ENCODE data around the gene C3orf22.
"Not testable (repeated sequence)": the region's sequence is repeated elsewhere in the genome, so short reads cannot be mapped to it uniquely, and the experiment has no call there.

C3orf22 gene

DNA sequence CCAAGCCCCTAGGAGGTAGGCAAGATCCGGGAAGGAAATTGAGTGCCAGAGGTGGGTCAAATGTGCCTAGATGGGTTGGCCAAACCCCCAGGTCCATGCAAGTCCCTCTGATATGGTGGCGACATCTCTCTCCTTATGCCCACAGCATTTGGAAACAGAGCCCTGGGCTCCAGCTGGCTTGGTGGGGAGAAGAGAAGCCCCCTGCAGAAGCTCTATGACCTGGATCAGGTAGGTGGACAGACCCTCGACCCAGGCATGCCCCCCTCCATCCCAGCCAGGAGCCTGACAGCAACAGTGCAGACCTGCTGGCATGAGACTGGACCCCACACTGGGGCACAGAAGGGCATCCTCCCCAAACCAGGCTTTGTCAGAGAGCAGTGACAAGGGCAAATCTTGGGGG is 22.6 kb downstream of the C3orf22 start:
- no peak for DNase-seq (ENCODE audit: low spot score)
- H3K27ac ChIP-seq = no peak overlapping the region
- ChIA-PET POLR2A (ENCODE audit: low non-redundant PET) (no interaction called here), CTCF (no interaction called here)
- TF ChIP-seq, protein P1, sequence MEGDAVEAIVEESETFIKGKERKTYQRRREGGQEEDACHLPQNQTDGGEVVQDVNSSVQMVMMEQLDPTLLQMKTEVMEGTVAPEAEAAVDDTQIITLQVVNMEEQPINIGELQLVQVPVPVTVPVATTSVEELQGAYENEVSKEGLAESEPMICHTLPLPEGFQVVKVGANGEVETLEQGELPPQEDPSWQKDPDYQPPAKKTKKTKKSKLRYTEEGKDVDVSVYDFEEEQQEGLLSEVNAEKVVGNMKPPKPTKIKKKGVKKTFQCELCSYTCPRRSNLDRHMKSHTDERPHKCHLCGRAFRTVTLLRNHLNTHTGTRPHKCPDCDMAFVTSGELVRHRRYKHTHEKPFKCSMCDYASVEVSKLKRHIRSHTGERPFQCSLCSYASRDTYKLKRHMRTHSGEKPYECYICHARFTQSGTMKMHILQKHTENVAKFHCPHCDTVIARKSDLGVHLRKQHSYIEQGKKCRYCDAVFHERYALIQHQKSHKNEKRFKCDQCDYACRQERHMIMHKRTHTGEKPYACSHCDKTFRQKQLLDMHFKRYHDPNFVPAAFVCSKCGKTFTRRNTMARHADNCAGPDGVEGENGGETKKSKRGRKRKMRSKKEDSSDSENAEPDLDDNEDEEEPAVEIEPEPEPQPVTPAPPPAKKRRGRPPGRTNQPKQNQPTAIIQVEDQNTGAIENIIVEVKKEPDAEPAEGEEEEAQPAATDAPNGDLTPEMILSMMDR (conservative IDR thresholded peaks at IDR 0.05; ENCODE audit: low read depth) = no peak

DNA sequence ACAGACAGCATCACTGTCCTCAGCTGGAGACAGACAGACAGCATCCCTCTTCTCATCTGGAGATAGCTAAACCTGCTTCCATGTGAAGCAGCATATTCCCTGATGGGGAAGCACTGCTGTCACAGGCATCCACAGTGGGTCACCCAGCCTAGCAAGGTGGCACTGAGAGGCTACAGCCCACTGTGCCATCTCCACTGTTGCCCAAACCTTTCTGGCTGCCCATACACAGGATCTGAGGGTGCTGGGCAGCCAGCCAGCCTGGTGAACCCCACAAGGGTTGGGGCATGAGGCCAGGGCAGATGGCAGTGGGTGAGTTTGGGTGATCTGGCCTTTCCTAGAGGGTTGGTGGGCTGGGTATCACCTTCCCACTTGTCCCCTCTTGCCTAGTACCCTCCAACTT is 23.1 kb downstream of the C3orf22 start:
- H3K27ac ChIP-seq = no peak overlapping the region
- ChIA-PET POLR2A (ENCODE audit: low non-redundant PET) (no interaction called here), CTCF (no interaction called here)
- TF ChIP-seq, protein P1 (conservative IDR thresholded peaks at IDR 0.05; ENCODE audit: low read depth) = no peak
- no peak for DNase-seq (ENCODE audit: low spot score)

DNA sequence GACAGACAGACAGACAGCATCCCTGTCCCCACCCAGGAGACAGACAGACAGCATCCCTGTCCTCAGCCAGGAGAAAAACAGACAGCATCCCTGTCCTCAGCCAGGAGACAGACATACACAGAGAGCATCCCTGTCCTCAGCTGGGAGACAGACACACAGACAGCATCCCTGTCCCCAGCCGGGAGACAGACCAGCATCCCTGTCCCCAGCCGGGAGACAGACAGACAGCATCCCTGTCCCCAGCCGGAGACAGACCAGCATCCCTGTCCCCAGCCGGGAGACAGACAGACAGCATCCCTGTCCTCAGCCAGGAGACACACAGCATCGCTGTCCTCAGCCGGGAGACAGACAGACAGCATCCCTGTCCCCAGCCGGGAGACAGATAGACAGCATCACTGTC is 24.0 kb downstream of the C3orf22 start:
- CTCF ChIA-PET; H3K27ac ChIP-seq; DNase-seq (ENCODE audit: low spot score); POLR2A ChIA-PET (ENCODE audit: low non-redundant PET): not testable (repeated sequence)

DNA sequence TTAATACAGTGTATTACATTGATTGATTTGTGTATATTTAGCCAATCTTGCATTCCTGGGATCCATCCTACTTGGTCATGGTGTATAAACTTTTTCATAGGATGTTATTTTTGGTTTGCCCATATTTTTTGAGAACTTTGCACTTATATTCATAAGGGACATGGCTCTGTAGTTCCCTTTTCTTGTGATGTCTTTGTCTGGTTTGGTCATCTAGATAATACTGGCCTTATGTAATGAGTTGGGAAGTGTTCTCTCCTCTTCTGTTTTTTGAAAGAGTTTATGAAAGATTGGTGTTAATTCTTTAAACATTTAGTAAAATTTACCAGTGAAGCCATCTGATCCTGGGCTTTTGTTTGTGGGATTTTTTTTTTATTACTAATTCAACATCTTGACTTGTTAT is 25.2 kb downstream of the C3orf22 start:
- DNase-seq (ENCODE audit: low spot score) = no peak
- TF ChIP-seq, protein P1 (conservative IDR thresholded peaks at IDR 0.05; ENCODE audit: low read depth) = no peak
- CTCF ChIA-PET = no interaction called here
- POLR2A ChIA-PET (ENCODE audit: low non-redundant PET) = no interaction called here
- no peak overlapping the region for H3K27ac ChIP-seq

DNA sequence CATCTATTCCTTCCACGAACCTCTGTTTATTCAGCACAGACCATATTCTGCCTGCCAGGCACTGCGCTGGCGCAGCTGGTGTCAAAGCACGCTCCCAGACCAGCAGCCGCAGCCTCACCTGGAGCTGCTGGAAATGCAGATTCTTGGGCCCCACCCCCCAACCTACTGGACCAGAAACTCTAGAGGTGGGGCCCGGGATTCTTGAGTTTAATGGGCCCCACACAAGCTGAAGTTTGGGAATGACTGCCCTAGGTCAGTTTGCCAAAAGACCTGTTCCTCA is 27.7 kb downstream of the C3orf22 start:
- ChIA-PET POLR2A (ENCODE audit: low non-redundant PET) (no interaction called here), CTCF (no interaction called here)
- TF ChIP-seq, protein P1 (conservative IDR thresholded peaks at IDR 0.05; ENCODE audit: low read depth) = no peak
- no peak overlapping the region for H3K27ac ChIP-seq
- DNase-seq (ENCODE audit: low spot score) = no peak

DNA sequence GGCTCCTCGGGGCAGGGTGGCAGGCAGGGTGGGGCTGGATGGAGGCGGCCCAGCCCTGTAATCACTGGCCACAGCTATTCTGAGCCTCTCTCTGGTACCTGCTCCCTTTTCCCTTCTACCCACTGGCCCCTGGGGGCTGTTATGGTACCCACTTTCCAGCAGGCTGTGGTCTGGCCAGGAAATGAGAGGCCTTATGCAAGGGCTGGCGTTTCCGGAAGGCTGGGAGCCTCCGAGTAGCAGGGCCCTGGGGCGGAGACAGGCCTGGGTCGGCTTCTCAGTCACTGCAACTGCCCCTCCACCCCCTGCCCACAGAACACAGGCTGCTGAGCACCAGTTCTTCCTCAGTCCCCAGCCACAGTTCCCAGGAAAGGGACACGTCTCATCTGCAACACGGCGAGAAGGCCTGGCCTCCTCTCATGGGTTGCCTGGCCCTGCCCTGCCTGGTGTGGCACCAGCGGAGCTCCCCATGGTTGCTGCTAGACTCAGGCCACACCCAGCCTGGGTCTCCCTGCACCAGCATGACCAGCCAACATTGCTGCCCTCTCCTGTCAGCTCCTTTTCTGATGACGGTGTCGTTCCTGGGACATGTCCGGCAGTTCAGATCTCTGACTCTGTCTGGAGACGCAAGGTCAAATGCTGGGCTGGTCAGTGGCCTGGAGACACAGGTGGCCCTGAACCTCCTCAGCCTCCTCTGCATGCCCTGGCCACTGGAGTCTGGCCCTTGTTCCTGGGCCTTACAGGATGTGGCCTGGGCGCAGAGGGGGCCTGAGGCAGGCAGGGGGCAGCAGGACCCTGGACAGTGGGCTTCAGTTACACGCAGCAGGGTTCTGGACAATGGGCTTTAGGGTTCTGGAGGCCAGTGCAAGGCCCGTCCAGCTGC is 28.3 kb downstream of the C3orf22 start:
- POLR2A ChIA-PET (ENCODE audit: low non-redundant PET) = no interaction called here
- TF ChIP-seq, protein P1 (conservative IDR thresholded peaks at IDR 0.05; ENCODE audit: low read depth) = no peak
- CTCF ChIA-PET = no interaction called here
- no peak overlapping the region for H3K27ac ChIP-seq
- no peak for DNase-seq (ENCODE audit: low spot score)

DNA sequence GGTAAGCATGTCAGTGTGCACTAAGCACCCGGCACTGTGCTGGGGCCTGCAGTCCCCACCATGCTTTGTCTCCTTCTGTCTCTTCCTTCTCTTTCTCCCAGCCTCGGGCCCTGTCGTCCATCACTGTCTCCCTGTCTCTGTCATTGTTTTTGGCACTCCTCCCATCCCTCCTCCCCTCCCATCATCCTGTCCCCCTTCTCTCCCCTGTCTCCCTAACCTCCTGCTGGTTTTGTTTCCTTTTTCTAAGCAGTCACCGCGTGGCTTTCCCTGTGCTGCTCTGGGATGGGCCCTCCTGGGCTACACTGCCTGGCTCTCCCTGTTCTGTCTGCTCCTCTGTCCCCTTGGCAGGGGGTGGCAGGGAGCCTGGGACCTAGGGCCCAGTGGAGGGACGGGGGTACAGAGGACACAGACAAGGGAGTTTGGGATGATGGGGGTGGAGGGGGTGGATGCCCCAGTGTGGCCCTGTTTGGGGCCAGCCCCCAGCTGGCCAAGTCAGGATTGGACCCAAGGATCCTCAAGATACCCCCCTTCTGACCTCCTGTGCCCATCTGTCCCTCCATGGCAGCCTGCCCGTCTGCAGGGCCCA is 29.1 kb downstream of the C3orf22 start:
- CTCF ChIA-PET = no interaction called here
- H3K27ac ChIP-seq = no peak overlapping the region
- DNase-seq (ENCODE audit: low spot score) = no peak
- POLR2A ChIA-PET (ENCODE audit: low non-redundant PET) = no interaction called here
- TF ChIP-seq, protein P1 (conservative IDR thresholded peaks at IDR 0.05; ENCODE audit: low read depth) = no peak
